Caki2 (cell line): ENCODE data around the gene RBKS. TPM values are rescaled to one million over a fixed set of nuclear protein-coding genes. Genes with fewer than 3 reads are reported as not detected.
"Not testable (repeated sequence)": the region's sequence is repeated elsewhere in the genome, so short reads cannot be mapped to it uniquely, and the experiment has no call there.

Experiments used
- DNase-seq: peaks from one replicate; pipeline ENCODE4 v3.0.0-alpha.2; 2015; ENCODE audit warnings: low read depth
- in situ Hi-C: cut with HindIII; loops from 2 replicates; pipeline ENCODE4 v1.10.0; 2016; ENCODE audit warnings: low sequenced_read_pairs, low pct_unique_long_range_greater_than_20kb, mixed read lengths
- total RNA-seq: library from RNA; depleted of rRNA; stranded (reverse); fragments of >200 nt; shearing (Covaris generic); gene quantifications from 2 replicates; pipeline ENCODE4 v1.2.3, GENCODE V29; 2014; ENCODE audit warnings: low replicate concordance

The RBKS gene
- total RNA-seq, 1 experiment from 2014 or later: 4.4 TPM

GRCh38 chr2:27762951-27763906 is 127.0 kb downstream of the RBKS start:
- no peak for DNase-seq
- in situ Hi-C loops: no loop called here

DNA sequence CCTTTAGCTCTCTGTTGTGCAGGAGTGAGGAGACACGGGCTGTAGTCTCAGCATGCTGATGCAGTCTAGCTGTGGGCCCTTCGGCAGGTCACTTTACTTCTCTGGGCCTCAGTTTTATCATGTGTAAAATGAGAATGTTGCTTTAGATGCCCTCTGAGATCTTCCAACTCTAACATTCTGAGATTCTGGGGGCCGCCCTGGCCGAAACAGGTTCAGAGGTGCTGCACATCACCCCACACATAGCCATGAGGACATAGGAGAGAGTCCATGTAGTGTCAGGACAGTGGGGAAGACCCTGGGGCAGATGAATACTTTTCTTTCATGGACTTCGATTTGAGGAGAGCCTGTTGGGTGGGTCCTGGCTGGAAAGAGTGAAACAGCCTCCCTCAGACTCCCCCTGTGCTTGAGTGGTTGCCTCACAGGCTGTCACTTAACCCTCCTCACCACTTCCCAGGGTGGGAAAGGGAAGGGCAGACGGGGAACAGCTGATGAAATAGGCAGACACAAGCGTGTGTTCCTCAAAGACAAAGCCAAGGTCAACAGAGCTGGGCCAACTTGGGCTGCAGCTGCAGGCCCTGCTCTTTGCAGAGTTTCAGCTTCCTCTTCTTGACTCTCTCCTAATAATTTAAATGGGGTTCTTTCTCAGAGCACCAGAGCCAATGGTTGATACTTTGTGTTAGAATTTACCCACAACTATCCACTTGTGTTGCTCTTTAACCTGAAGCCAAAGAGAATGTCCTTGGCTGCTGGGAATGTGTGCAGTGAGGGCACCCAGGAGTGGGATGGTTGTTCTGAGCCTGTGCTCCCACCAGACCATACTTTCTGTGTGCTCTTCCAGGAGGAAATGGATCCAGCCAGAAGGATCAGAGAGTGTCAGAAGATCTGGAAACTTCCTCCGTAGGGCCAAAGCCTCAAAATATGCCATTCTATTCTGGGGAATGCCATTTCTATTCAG is 133.4 kb downstream of the RBKS start:
- DNase-seq: no peak
- in situ Hi-C loops: no loop called here

DNA sequence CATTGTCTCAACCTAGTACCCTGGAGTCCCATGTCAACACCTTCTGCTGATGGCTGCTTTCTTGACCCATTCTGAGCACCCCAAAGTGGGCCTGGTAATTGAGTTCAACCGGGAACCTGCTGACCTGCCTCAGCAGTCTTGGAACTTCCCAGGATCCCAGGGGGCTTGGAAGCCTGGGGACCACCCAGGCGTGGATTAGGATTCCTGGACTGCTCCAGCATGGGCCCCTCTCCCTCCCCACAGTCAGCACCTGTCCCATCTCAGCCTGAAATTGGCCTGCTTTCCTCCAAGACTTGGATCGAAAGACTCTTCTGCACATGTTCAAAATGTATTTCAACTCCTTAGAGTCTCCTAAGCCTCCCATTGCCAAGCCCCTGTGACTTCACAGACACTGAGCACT is 134.1 kb downstream of the RBKS start:
- in situ Hi-C loops: no loop called here

GRCh38 chr2:27754831-27755230 is 135.4 kb downstream of the RBKS start:
- in situ Hi-C loops: no loop called here

More for the DNA sequence above, 134.1 kb downstream of the RBKS start:
- DNase-seq: no peak

GRCh38 chr2:27754138-27754588 is 136.0 kb downstream of the RBKS start:
- in situ Hi-C loops: no loop called here
- DNase-seq: peak; percentile 66

More at GRCh38 chr2:27754831-27755230, 135.4 kb downstream of the RBKS start:
- DNase-seq: no peak

- DNase-seq: no peak
- in situ Hi-C loops: no loop called here
Measured at GRCh38 chr2:27752551-27753237, 137.5 kb downstream of the RBKS start.

DNA sequence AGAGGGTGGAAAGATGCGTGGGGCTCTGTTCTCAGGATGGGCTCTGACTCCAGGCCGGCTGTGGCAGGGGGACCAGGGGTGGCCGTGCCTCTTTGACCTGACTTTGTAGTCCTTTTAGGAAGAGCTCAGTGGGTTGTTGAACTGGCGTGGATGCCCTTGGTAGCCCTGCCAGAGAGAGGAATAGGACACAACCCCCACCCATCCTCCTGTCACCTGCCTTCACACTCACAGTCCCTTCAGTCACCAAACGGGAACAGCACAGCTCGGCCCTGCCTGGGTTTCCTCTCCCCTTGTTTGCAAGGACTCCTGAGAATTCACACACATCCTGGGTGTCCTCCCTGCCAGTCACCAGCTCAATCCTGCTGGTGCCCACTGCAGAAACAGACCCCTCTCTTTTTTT is 138.8 kb downstream of the RBKS start:
- in situ Hi-C loops: no loop called here

GRCh38 chr2:27748803-27749554 is 141.2 kb downstream of the RBKS start:
- DNase-seq, in situ Hi-C loops: not testable (repeated sequence)

More for the DNA sequence above, 138.8 kb downstream of the RBKS start:
- DNase-seq: no peak

DNA sequence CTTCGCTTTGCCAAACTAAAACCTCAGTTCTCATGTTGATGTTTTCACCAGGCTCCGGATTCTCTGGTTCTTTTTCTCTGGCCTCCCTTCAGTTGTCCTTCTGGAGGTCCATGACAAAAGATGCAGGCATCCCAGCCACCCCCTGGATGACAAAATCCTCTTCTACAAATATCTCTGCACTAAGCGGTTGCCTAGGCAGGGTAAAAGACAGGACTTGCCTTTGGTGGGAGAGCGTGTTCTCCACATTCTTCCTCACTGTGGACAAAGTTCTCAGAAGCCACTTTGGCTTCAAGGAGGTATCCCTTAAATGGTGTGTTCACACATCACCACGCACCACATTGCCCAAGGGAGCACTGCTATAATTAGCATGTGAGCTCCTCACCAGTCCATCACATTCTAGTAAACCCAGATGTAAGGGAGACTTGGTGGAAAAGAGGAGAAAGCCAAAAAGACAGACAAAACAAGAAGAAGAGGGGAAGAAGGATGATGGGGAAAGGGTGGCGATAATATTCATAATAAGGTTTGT is 142.3 kb downstream of the RBKS start:
- in situ Hi-C loops: no loop called here
- no peak for DNase-seq

DNA sequence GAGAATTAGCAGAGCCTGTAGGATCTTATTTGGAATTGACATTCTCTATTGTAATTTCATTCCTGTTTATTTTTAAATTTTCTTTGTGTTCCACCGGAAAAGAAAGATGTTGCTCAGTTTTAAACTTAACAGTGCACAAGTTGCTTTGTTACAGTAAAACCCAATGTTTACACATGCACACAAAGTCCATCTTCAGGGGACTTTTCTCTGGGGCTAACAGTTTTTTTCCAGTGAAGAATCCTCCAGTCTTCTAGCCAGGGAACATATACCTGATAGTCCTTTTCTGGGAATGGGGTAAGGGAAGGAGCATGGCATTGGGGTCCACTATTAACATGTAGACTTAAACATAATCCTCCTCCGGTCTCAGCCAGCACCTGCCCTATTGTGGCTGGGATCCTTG is 143.9 kb downstream of the RBKS start:
- in situ Hi-C loops: no loop called here
- no peak for DNase-seq

DNA sequence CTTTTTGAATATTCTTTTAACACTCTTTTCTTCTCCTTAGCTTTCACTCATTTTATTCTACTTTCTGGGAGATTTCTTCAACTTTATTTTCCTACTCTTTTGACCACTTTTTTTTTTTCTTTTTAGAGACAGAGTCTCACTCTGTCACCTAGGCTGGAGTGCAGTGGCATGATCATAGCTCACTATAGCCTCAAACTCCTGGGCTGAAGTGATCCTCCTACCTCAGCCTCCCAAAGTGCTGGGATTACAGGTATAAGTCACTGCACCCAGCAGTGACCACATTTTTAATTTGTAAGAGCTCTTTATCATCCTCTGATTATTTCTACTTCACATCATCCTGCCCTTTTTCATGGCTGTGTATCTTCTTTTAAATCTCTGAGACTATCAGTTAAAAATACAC is 144.7 kb downstream of the RBKS start:
- in situ Hi-C loops, DNase-seq: not testable (repeated sequence)

DNA sequence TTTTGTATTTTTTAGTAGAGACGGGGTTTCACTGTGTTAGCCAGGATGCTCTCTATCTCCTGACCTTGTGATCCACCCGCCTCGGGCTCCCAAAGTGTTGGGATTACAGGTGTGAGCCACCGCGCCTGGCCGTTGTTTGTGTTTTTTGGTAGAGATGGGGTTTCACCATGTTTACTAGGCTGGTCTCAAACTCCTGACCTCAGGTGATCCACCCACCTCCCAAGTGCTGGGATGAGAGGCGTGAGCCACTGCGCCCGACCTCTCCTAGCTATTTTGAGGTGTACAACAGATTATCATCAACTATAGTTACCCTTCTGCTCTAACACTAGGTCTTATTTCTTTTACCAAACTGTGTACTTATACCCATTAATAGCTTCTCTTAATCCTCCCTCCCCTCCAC is 147.6 kb downstream of the RBKS start:
- no peak for DNase-seq
- in situ Hi-C loops: no loop called here

GRCh38 chr2:27741673-27742072 is 148.5 kb downstream of the RBKS start:
- in situ Hi-C loops: no loop called here

DNA sequence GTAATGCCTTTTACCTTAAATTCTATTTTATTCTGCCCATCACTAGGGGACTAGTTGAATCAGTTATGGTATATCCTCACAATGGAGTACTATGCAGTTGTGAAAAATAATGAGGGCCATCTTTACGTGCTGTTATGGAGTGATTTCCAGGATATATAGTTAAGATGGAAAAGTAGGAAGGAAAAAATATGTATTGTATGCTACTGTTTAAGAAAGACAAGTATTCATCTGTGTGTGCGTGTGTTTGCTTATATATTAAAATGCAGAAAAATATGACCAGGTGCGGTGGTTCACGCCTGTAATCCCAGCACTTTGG is 151.2 kb downstream of the RBKS start:
- DNase-seq: no peak
- in situ Hi-C loops: no loop called here

More at GRCh38 chr2:27741673-27742072, 148.5 kb downstream of the RBKS start:
- DNase-seq: no peak

DNA sequence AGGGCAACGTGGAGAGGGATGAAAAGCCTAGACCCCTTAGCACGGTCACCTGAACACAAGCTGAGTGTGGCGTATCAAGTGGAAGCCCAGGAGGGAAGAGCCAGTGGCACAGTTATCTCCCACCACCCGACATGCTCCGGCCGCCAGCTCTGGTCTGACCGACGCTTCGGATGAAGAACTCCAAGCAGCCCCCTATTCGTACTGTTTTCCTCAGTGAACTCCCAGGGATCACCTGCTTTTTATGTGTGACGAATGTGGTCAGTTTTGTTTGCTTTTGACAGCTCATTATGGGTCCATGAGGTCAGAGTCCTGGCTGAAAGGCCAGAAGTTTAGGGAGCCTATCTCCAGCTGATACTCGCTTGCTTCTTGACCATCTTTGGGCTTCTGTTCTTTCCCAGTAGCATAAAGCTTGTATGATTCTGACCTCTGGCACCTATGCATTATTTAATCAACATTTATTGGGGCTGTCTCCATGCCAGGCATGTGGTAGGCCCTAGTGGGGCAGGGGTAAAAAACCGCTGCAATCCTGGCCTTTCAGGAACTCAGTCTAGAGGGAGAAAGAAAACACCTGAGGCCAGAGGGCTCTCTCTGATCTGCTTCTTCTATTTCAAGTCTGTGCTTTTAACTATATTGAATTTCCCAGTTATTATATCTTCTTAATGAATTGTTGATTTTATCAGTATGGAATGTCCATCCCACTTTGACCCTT is 151.7 kb downstream of the RBKS start:
- DNase-seq: no peak
- in situ Hi-C loops: no loop called here

DNA sequence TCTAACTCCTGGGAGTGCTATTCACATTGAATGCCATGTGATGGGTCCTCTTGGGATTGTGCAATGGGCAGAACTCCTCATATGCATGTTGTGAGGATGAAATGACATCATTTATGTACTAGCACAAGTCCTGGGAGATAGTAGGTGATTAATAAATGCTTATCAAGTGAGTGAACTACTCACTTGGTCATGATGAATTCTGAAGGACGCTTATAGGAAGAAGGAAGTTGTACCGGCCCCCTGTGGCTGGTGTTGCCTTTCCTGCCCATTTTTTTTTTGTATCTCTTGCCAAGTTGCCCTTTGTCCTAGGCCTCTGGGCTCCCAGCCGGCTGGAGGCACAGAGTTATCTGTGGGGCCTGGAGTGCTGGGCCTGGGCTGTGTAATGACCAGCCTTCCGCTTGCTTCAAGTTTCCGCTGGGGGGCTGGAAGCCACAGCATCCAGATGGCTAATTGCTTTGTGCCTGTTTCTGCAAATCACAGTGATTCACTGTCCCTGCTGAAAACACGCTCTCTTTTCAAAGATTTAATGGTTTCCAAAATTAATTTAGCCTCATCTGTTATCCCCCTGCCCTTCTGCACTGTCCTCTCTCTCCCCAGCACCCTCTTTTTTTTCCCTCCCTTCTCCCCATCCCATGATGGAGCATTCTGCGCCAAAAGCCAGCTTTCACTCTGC is 152.4 kb downstream of the RBKS start:
- DNase-seq: no peak
- in situ Hi-C loops: no loop called here

DNA sequence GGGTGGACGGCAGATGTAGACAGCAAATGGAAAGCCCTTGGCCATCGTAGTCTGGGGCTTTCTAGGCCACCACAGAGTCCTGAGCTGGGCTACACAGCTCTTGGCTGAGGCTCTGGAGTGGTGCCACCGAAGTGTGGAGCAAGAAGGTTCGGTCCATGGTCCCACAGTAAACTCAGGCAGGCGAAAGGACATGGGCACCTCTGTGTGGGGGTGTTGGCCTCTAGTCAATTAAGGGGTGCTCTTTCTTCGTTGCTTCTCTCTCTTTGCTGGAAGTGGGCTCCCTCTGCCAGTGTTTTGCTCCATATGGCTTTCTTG is 153.3 kb downstream of the RBKS start:
- in situ Hi-C loops: no loop called here

More for the DNA sequence above, 153.3 kb downstream of the RBKS start:
- no peak for DNase-seq
